KBM-7 (cell line): ENCODE measurements around the gene SMOC2.

ENCODE experiments used
- DNase-seq: peaks from one replicate; pipeline ENCODE4 v3.0.0-alpha.2; 2015
- in situ Hi-C: fragments of 300-500 bp; cut with MboI; formaldehyde crosslinking; loops from 2 replicates; pipeline ENCODE4 v1.14.3; 2020; ENCODE audit warnings: low sequenced_read_pairs, low pct_unique_long_range_greater_than_20kb, mixed read lengths

Gene SMOC2

GRCh38 chr6:168582571-168582981, 141.6 kb downstream of the SMOC2 start:
- no peak for DNase-seq
- in situ Hi-C loops, result no loop called here

GRCh38 chr6:168583126-168583525, 142.1 kb downstream of the SMOC2 start:
- in situ Hi-C loops, result no loop called here
- DNase-seq, result no peak

- DNase-seq, result no peak
- in situ Hi-C loops, result no loop called here
Observed at GRCh38 chr6:168583821-168584220, 142.8 kb downstream of the SMOC2 start.

- DNase-seq, result no peak
- in situ Hi-C loops, result no loop called here
Observed at GRCh38 chr6:168584249-168584648, 143.3 kb downstream of the SMOC2 start.

- no peak for DNase-seq
- in situ Hi-C loops, result no loop called here
Observed at GRCh38 chr6:168584671-168585070, 143.7 kb downstream of the SMOC2 start.

- DNase-seq, result no peak
- in situ Hi-C loops, result no loop called here
Observed at GRCh38 chr6:168585441-168585840, 144.5 kb downstream of the SMOC2 start.

GRCh38 chr6:168589275-168589674, 148.3 kb downstream of the SMOC2 start:
- in situ Hi-C loops, result no loop called here
- DNase-seq, result no peak

- no peak for DNase-seq
- in situ Hi-C loops, result no loop called here
Observed at GRCh38 chr6:168590406-168590805, 149.4 kb downstream of the SMOC2 start.

- no peak for DNase-seq
- in situ Hi-C loops, result no loop called here
Observed at GRCh38 chr6:168596344-168596743, 155.4 kb downstream of the SMOC2 start.

GRCh38 chr6:168597471-168597875, 156.5 kb downstream of the SMOC2 start:
- DNase-seq, result no peak
- in situ Hi-C loops, result no loop called here

- DNase-seq, result no peak
- in situ Hi-C loops, result no loop called here
Observed at GRCh38 chr6:168598251-168599117, 157.5 kb downstream of the SMOC2 start.

- in situ Hi-C loops, result no loop called here
- no peak for DNase-seq
Observed at GRCh38 chr6:168599118-168599494, 158.1 kb downstream of the SMOC2 start.

- no peak for DNase-seq
- in situ Hi-C loops, result no loop called here
Observed at GRCh38 chr6:168599769-168600330, 158.9 kb downstream of the SMOC2 start.

- DNase-seq, result no peak
- in situ Hi-C loops, result no loop called here
Observed at GRCh38 chr6:168600381-168600780, 159.4 kb downstream of the SMOC2 start.

- in situ Hi-C loops, result no loop called here
- DNase-seq, result no peak
Observed at GRCh38 chr6:168601111-168601510, 160.1 kb downstream of the SMOC2 start.

- in situ Hi-C loops, result no loop called here
- no peak for DNase-seq
Observed at GRCh38 chr6:168601546-168601945, 160.6 kb downstream of the SMOC2 start.

GRCh38 chr6:168602576-168602975, 161.6 kb downstream of the SMOC2 start:
- DNase-seq, result no peak
- in situ Hi-C loops, result no loop called here

GRCh38 chr6:168603234-168603633, 162.2 kb downstream of the SMOC2 start:
- in situ Hi-C loops, result no loop called here
- no peak for DNase-seq

GRCh38 chr6:168605964-168606363, 165.0 kb downstream of the SMOC2 start:
- DNase-seq, result no peak
- in situ Hi-C loops, result no loop called here

- DNase-seq, result no peak
- in situ Hi-C loops, result no loop called here
Observed at GRCh38 chr6:168606722-168607121, 165.7 kb downstream of the SMOC2 start.
